Stimulated activated CD4-positive, alpha-beta T cell treated with anti-CD3 and anti-CD28 coated beads, Interleukin-4, amount 100 ng/mL, for 48 hours (primary cell): Measurements from ENCODE around the gene DAB1.

Experiments used
- DNase-seq, 2 donors: peaks; one replicate each; pipeline ENCODE4 v3.0.0-alpha.2; 2020; ENCODE audit warnings: low read depth in 2 of 2

DAB1 gene

GRCh38 chr1:57411262-57411661 is 12.6 kb downstream of the DAB1 start:
- DNase-seq, result no peak

DNA sequence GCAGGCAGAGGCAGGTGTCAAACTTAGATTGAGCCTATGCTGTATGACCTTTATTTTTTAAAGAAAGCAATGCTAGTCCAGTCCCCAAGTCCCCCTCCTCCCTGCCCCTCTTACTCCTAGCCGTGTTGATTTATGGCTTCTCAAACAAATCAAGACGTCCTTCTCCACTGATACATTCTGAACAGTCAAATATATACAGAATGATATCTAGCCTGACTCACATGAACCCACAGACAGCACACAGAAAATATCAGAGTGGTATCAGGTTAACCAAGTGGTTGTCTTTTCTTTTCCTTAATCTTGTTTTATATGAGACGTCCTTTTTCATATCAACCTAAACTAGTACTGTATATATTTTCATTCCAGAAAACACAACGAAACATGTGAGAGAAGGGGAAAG is 13.4 kb downstream of the DAB1 start:
- DNase-seq, result no peak

GRCh38 chr1:57407928-57408327 is 15.9 kb downstream of the DAB1 start:
- DNase-seq, result no peak

GRCh38 chr1:57406428-57406970 is 17.4 kb downstream of the DAB1 start:
- no peak for DNase-seq

- DNase-seq, result no peak
Measured at GRCh38 chr1:57404884-57405283, 19.0 kb downstream of the DAB1 start.

DNA sequence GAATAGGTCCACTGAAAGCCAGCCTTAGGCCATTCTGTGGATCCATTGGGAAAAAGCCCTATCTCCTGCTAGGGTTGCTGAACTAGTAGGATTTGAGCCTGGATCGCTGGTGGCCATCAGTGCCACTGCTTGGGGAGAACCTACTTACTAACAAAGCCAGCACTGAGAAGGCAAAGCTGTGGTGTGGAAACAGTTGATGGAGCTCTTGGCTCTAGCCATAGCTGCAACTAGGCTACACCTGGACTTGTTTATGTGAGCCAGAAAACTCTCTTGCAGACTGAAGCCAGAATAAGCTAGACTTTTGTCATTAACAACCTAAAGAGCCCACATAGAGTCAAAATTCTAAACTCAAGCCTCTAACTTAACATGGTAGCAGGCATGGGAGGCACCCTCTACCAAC is 20.7 kb downstream of the DAB1 start:
- no peak for DNase-seq

DNA sequence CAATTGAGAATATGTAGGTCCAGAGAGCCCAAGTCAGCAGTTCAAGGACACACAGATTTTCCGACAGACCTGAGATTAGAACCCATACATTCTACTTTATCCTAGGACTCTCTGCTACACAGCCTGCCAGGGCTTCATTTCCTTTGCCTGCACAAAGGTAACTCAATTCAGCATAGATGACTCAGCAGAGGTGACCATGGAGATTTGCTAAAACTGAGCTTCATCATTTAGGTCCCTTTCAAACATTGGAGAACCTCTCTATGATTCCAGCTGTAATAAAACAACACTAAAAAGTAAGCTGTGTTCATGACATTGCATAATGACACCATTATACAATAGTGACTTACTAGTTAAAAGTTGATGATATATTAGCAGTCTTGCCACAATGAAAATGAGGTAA is 22.2 kb downstream of the DAB1 start:
- no peak for DNase-seq

DNA sequence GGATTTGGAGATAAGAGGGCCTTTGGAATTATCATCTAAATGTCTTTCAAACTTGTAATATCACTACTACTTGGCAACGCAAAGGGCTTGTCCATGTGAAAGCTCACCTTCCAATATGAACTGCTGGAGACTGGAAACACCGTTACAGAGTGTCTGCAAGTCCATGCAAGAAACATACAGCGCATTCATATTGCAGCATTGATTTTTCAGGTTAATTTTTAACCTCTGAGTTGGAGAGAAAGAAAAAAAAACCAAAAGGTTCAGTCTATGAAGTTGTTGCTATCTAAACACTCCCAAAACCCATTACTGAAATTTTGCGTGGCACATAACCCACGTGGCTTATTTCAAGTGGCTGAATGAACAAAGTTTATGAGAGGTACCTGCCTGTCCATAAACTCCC is 23.8 kb downstream of the DAB1 start:
- no peak for DNase-seq

GRCh38 chr1:57393058-57393584 is 30.7 kb downstream of the DAB1 start:
- no peak for DNase-seq

DNA sequence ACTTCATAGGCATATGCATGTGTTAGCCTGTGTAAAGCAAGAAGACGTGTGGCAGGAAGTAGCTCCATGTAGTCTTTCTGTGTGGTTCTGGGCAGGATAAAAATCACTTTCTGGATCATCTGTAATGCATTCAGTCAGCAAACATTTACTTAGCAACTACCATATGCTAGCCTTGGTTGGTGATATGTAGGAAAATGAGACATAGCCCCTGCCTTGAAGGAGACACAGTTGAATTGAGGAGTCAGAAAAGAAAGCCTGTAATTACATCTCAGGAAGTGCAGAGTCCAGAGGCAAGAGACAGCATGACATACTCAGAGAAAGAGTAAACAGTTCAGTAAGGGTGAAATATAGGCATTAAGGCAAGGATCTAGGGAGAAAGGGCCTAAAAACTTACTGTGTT is 38.5 kb downstream of the DAB1 start:
- DNase-seq, result no peak

DNA sequence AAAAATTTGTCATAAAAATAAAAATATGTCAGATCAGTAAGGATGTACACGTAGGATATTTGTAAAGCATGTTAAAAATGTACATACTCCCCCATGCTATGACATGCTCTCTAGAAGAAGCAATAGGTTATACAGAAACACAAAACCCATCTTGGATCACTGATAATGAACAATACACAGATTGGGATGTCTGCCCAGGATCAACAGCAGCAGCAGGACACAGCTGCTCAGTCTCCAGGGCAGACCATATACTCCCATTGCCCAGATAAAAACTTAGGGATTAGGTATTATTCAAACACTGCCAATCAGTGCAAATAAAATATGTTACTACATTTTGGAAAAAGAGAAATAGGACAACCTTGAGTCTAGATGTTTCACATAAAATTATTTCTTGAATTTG is 39.0 kb downstream of the DAB1 start:
- DNase-seq, result no peak

- DNase-seq, result no peak
Measured at GRCh38 chr1:57384284-57384683, 39.6 kb downstream of the DAB1 start.

DNA sequence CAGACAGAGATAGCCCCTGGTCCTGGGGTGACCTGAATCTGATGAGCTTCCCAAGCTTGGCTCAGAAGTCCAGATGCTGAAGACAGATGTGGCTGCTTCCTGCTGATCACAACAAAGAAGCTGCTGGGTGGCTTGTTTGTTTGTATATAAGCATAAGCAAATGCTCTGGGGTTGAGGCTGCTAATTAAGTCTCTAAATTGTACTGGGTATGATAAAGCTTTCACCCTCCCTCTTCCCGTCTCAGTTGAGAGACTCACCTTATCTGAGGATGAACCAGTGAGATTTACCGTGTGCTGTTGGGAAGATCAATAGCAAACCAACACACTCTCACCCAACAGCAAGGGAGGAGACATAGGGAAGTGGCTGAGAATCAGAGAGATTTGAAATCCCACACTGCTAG is 42.0 kb downstream of the DAB1 start:
- DNase-seq, result no peak

DNA sequence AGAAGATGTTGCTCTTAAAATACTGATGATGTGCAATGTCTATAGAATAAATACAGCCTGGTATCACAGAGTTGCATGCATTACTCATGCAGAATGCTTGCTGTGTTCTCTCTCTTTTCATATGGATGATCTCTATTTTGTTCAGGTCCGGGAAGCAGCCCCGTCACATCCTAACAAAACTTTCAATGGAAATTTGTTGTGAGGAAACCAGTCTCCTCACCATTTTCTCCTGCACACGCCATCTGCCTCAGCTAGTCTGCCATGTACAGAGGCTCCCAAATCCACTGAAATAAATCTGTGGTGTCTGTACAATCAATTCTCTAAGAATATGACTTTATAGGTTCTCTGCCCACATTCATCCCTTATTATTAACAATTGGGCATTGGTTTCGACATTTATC is 42.4 kb downstream of the DAB1 start:
- no peak for DNase-seq

GRCh38 chr1:57380923-57381322 is 42.9 kb downstream of the DAB1 start:
- DNase-seq, result no peak

DNA sequence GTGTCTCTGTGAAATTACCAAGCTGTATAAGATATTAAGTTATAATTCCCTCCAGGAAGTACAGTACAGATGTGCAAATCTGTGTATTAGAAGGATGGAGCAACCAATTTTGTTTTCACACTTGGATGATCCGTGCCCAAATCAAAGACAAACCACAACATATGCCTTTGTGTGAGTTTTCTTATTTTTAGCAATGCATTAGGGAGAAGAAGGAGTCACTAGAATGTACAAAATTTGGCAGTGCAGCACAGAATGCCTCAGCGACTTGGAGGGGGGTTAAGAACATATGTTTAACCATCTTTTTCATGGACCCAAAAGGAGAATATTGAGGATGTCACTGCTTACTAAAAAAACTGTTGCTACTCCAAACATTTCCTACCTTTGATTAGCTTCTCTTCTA is 45.3 kb downstream of the DAB1 start:
- DNase-seq, result no peak

DNA sequence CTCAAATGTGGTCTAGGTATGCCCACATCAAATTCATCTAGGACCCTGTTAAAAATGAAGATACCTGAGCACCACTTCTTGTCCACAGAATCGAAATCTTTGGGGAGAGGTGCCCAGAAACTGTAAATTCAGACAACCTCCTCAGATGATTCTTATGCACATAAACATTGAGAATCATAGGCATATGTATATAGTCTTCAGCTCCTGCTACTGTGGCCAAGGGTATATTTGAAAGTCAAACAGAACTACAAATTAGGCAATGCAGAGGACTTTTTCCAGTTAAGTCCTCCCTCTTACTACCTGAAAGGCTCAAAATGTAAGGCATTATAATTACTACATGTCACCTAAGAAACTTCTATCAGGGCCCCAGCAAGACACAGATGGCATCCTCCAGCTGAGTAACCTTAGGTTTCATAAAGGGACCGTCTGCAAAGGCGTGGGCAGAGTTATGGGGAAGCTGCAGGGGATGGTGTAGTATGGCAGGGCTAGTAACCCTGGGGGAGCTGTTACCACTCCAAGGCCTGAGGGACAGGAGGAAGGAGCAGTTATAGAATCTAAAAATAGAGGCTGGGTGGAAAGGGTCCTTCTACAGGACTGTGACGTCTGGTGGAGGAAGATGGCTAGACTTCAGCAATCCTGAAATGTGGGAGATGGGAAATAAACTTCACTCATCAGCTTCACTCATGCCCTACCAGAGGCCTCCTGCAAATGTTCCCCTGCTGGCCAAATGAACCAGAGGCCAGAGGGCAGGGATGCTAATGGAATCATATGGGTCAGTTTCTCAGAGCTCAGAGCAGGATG is 46.3 kb downstream of the DAB1 start:
- no peak for DNase-seq

GRCh38 chr1:57376041-57376440 is 47.8 kb downstream of the DAB1 start:
- no peak for DNase-seq

- no peak for DNase-seq
Measured at GRCh38 chr1:57369889-57370288, 54.0 kb downstream of the DAB1 start.

- no peak for DNase-seq
Measured at GRCh38 chr1:57367945-57368344, 55.9 kb downstream of the DAB1 start.

GRCh38 chr1:57363643-57364042 is 60.2 kb downstream of the DAB1 start:
- no peak for DNase-seq

GRCh38 chr1:57363165-57363564 is 60.7 kb downstream of the DAB1 start:
- no peak for DNase-seq

- DNase-seq, result no peak
Measured at GRCh38 chr1:57362480-57362879, 61.4 kb downstream of the DAB1 start.

- DNase-seq, result no peak
Measured at GRCh38 chr1:57361516-57361915, 62.3 kb downstream of the DAB1 start.
